HUES64 (cell line): ENCODE results near the gene BTF3L4. TPM values are rescaled to one million over a fixed set of nuclear protein-coding genes. Genes with fewer than 3 reads are reported as not detected.
"Not testable (repeated sequence)": the region's sequence is repeated elsewhere in the genome, so short reads cannot be mapped to it uniquely, and the experiment has no call there.

ENCODE experiments used
- H3K27ac ChIP-seq: 2 replicates; pipeline ENCODE4 v1.7.0; 2013; ENCODE audit warnings: low read depth, low read length, inconsistent platforms
- H3K27me3 ChIP-seq: 2 replicates; pipeline ENCODE4 v1.6.1; 2013; ENCODE audit warnings: mild to moderate bottlenecking, low read length; ENCODE audit not compliant: insufficient read depth
- H3K36me3 ChIP-seq: 2 replicates; pipeline ENCODE4 v1.6.1; 2013; ENCODE audit warnings: mild to moderate bottlenecking, low read length; ENCODE audit not compliant: insufficient read depth
- H3K4me1 ChIP-seq: 2 replicates; pipeline ENCODE4 v1.6.1; 2013; ENCODE audit warnings: mild to moderate bottlenecking, low read length, moderate library complexity; ENCODE audit not compliant: insufficient read depth
- H3K4me3 ChIP-seq: 2 replicates; pipeline ENCODE4 v1.5.1; 2013; ENCODE audit warnings: mild to moderate bottlenecking, low read length, moderate library complexity
- H3K9ac ChIP-seq: 2 replicates; pipeline ENCODE4 v1.6.1; 2013; ENCODE audit warnings: mild to moderate bottlenecking, low read depth, low read length
- H3K9me3 ChIP-seq: 2 replicates; pipeline ENCODE4 v1.6.1; 2013; ENCODE audit warnings: low read depth, low read length; ENCODE audit not compliant: insufficient read depth
- WGBS: fragments of 150-250, 120-280 bp; methylation state at CpG from one replicate; pipeline ENCODE4 v1.1.7; 2013; ENCODE audit warnings: missing lambda C conversion rate; 5-methylcytosine and 5-hydroxymethylcytosine counted together
- polyA plus RNA-seq, 2 experiments: library from polyadenylated mRNA; stranded (reverse); fragments of 50-300 nt; gene quantifications; one replicate each; pipeline ENCODE4 v1.2.3, GENCODE V29; 2013

Gene BTF3L4
- polyA plus RNA-seq (2013, experiment 1 of 2): 88.5 TPM
- polyA plus RNA-seq (2013, experiment 2 of 2): 98.8 TPM

- peak within 1 kb of the TSS; percentile 93 for H3K9ac ChIP-seq
- H3K36me3 ChIP-seq: peaks cover 48% of the 10 kb centered on the region
- under 1% methylated on average over 54 of the region's 54 CpGs for WGBS
- no peaks in the 10 kb centered on the region for H3K27me3 ChIP-seq
- H3K9me3 ChIP-seq: no peaks in the 10 kb centered on the region
- peaks cover 21% of the 10 kb centered on the region for H3K4me1 ChIP-seq
- peak within 1 kb of the TSS; percentile 95 for H3K27ac ChIP-seq
- H3K4me3 ChIP-seq: peak within 1 kb of the TSS; percentile 75
Measured at GRCh38 chr1:52056163-52056936, at the start of gene BTF3L4. BTF3L4 (plus strand) TSS chr1:52056295; CDS start chr1:52059848, 3,553 bp downstream.

- Histone ChIP-seq H3K4me3 (no peak overlapping the region), H3K9ac (peak overlapping the region; percentile 1; the same call in 1 of the 2 replicates), H3K4me1 (peaks cover 35% of the 10 kb centered on the region), H3K27ac (peak overlapping the region; percentile 84), H3K36me3 (no peaks in the 10 kb centered on the region), H3K9me3 (no peaks in the 10 kb centered on the region), H3K27me3 (no peaks in the 10 kb centered on the region)
- 82% methylated on average over 5 of the region's 5 CpGs for WGBS
Measured at GRCh38 chr1:52007215-52008002, 48.7 kb upstream of the BTF3L4 start.

GRCh38 chr1:52008071-52008809 is 47.9 kb upstream of the BTF3L4 start:
- H3K9ac ChIP-seq: no peak overlapping the region; the same call in 1 of the 2 replicates
- H3K4me3 ChIP-seq: no peak overlapping the region
- peaks cover 35% of the 10 kb centered on the region for H3K4me1 ChIP-seq
- H3K9me3 ChIP-seq: no peaks in the 10 kb centered on the region
- H3K27me3 ChIP-seq: no peaks in the 10 kb centered on the region
- peak overlapping the region; percentile 84 for H3K27ac ChIP-seq
- 94% methylated on average over 6 of the region's 7 CpGs for WGBS
- no peaks in the 10 kb centered on the region for H3K36me3 ChIP-seq

- WGBS: 94% methylated on average over 2 of the region's 2 CpGs
Measured at GRCh38 chr1:52022133-52022532, 34.0 kb upstream of the BTF3L4 start.

GRCh38 chr1:52026278-52026677 is 29.8 kb upstream of the BTF3L4 start:
- Histone ChIP-seq H3K4me3 (no peak overlapping the region), H3K27me3 (no peaks in the 10 kb centered on the region), H3K36me3 (peaks cover 64% of the 10 kb centered on the region), H3K9me3 (no peaks in the 10 kb centered on the region), H3K9ac (no peak overlapping the region), H3K4me1 (no peaks in the 10 kb centered on the region), H3K27ac (no peak overlapping the region)
- 99% methylated on average over 2 of the region's 2 CpGs for WGBS

More at GRCh38 chr1:52022133-52022532, 34.0 kb upstream of the BTF3L4 start:
- no peaks in the 10 kb centered on the region for H3K9me3 ChIP-seq
- no peak overlapping the region for H3K27ac ChIP-seq
- peaks cover 68% of the 10 kb centered on the region for H3K36me3 ChIP-seq
- H3K4me1 ChIP-seq: no peaks in the 10 kb centered on the region
- no peak overlapping the region for H3K4me3 ChIP-seq
- H3K9ac ChIP-seq: no peak overlapping the region
- no peaks in the 10 kb centered on the region for H3K27me3 ChIP-seq

- Histone ChIP-seq H3K27me3 (no peaks in the 10 kb centered on the region), H3K27ac (no peak overlapping the region), H3K9me3 (no peaks in the 10 kb centered on the region), H3K4me3 (no peak overlapping the region), H3K4me1 (peaks cover 11% of the 10 kb centered on the region; the same call in 1 of the 2 replicates), H3K9ac (no peak overlapping the region), H3K36me3 (peaks cover 51% of the 10 kb centered on the region)
- 90% methylated on average over 1 of the region's 1 CpG for WGBS
Measured at GRCh38 chr1:52028328-52028727, 27.8 kb upstream of the BTF3L4 start.

- H3K4me3 ChIP-seq, H3K27me3 ChIP-seq, H3K27ac ChIP-seq, H3K9ac ChIP-seq, H3K9me3 ChIP-seq: not testable (repeated sequence)
- 95% methylated on average over 4 of the region's 5 CpGs for WGBS
- H3K36me3 ChIP-seq: peaks cover 46% of the 10 kb centered on the region
- peaks cover 11% of the 10 kb centered on the region; the same call in 1 of the 2 replicates for H3K4me1 ChIP-seq
Measured at GRCh38 chr1:52028839-52029238, 27.3 kb upstream of the BTF3L4 start.

GRCh38 chr1:52032124-52032784 is 23.8 kb upstream of the BTF3L4 start:
- Histone ChIP-seq H3K9ac (peak overlapping the region; percentile 85), H3K9me3 (no peaks in the 10 kb centered on the region), H3K36me3 (peaks cover 30% of the 10 kb centered on the region), H3K27ac (no peak overlapping the region), H3K27me3 (no peaks in the 10 kb centered on the region), H3K4me1 (peaks cover 11% of the 10 kb centered on the region; the same call in 1 of the 2 replicates), H3K4me3 (peak overlapping the region; percentile 84)
- 61% methylated on average over 5 of the region's 5 CpGs for WGBS

GRCh38 chr1:52032785-52033131 is 23.3 kb upstream of the BTF3L4 start:
- no peaks in the 10 kb centered on the region for H3K9me3 ChIP-seq
- WGBS: 10% methylated on average over 24 of the region's 24 CpGs
- no peaks in the 10 kb centered on the region for H3K27me3 ChIP-seq
- peak overlapping the region; percentile 85 for H3K9ac ChIP-seq
- H3K4me1 ChIP-seq: peaks cover 11% of the 10 kb centered on the region; the same call in 1 of the 2 replicates
- peak overlapping the region; percentile 63 for H3K27ac ChIP-seq
- H3K4me3 ChIP-seq: peak overlapping the region; percentile 84
- peaks cover 30% of the 10 kb centered on the region for H3K36me3 ChIP-seq

- Histone ChIP-seq H3K4me3 (peak within 1 kb of the TSS; percentile 84), H3K4me1 (peaks cover 11% of the 10 kb centered on the region; the same call in 1 of the 2 replicates), H3K36me3 (peaks cover 30% of the 10 kb centered on the region), H3K9ac (peak within 1 kb of the TSS; percentile 85), H3K27me3 (no peaks in the 10 kb centered on the region), H3K27ac (peak within 1 kb of the TSS; percentile 63), H3K9me3 (no peaks in the 10 kb centered on the region)
- 3% methylated on average over 78 of the region's 78 CpGs for WGBS
Measured at GRCh38 chr1:52033190-52034049, 22.7 kb upstream of the BTF3L4 start, which contains the start of gene KTI12. KTI12 (minus strand) TSS chr1:52033810; CDS start chr1:52033761, 49 bp downstream.
